COLO668 (cell line): ENCODE measurements around the gene OSBP.
A peak's percentile ranks its signal among the peaks of the same experiment; 100 is the strongest.
"Not testable (repeated sequence)": the region's sequence is repeated elsewhere in the genome, so short reads cannot be mapped to it uniquely, and the experiment has no call there.

Experiments used
- DNase-seq: peaks from one replicate; lab custom pipeline; 2025; ENCODE audit not compliant: unreplicated experiment; lab: John Stamatoyannopoulos, UW

Gene OSBP

GRCh38 chr11:59615637-59616395 is at the start of gene OSBP:
Gene OSBP (minus strand): TSS chr11:59615774. CDS start chr11:59615664, 110 bp downstream.
- peak; percentile 99 for DNase-seq

- no peak for DNase-seq
Measured at GRCh38 chr11:59660621-59661020, 45.0 kb upstream of the OSBP start.

- no peak for DNase-seq
Measured at GRCh38 chr11:59659981-59660380, 44.4 kb upstream of the OSBP start.

- no peak for DNase-seq
Measured at GRCh38 chr11:59658036-59658435, 42.5 kb upstream of the OSBP start.

GRCh38 chr11:59654893-59655292 is 39.3 kb upstream of the OSBP start:
- no peak for DNase-seq

- DNase-seq, result no peak
Measured at GRCh38 chr11:59647245-59647980, 31.8 kb upstream of the OSBP start.

GRCh38 chr11:59644528-59644927 is 29.0 kb upstream of the OSBP start:
- no peak for DNase-seq

- DNase-seq, result no peak
Measured at GRCh38 chr11:59643390-59643789, 27.8 kb upstream of the OSBP start.

GRCh38 chr11:59641156-59641555 is 25.6 kb upstream of the OSBP start:
- DNase-seq, result no peak

GRCh38 chr11:59630493-59630892 is 14.9 kb upstream of the OSBP start:
- no peak for DNase-seq

GRCh38 chr11:59629996-59630395 is 14.4 kb upstream of the OSBP start:
- no peak for DNase-seq

- DNase-seq, result not testable (repeated sequence)
Measured at GRCh38 chr11:59626969-59627368, 11.4 kb upstream of the OSBP start.

- no peak for DNase-seq
Measured at GRCh38 chr11:59625703-59626102, 10.1 kb upstream of the OSBP start.

- no peak for DNase-seq
Measured at GRCh38 chr11:59617876-59618275, 2.3 kb upstream of the OSBP start.

- no peak for DNase-seq
Measured at GRCh38 chr11:59616396-59616982, 915 bp upstream of the OSBP start.

- peak; percentile 67 for DNase-seq
Measured at GRCh38 chr11:59615120-59615636, 396 bp downstream of the OSBP start.

- DNase-seq, result no peak
Measured at GRCh38 chr11:59614277-59615119, 1.1 kb downstream of the OSBP start.

- peak; percentile 80 for DNase-seq
Measured at GRCh38 chr11:59611570-59612565, 3.7 kb downstream of the OSBP start.

- no peak for DNase-seq
Measured at GRCh38 chr11:59610289-59610688, 5.3 kb downstream of the OSBP start.
